K562 (cell line): ENCODE data around the gene NFIC. TPM values are rescaled to one million over a fixed set of nuclear protein-coding genes. Genes with fewer than 3 reads are reported as not detected.

Experiments
- FOS ChIP-seq: IDR thresholded peaks from 3 replicates; pipeline ENCODE4 v1.6.1; 2011; ENCODE audit not compliant: insufficient read length; ENCODE audit errors: extremely low read depth
- GABPB2 ChIP-seq: fragments of 250-450 bp; sonication (Bioruptor Pico); conservative IDR thresholded peaks from 2 replicates; pipeline ENCODE4 v1.5.1; 2021; ENCODE audit warnings: mild to moderate bottlenecking
- KLF6 ChIP-seq: fragments of 250-450 bp; sonication (Bioruptor Pico); IDR thresholded peaks from 2 replicates; pipeline ENCODE4 v1.4.0; 2020; ENCODE audit warnings: mild to moderate bottlenecking, moderate library complexity, borderline replicate concordance
- LCOR ChIP-seq: sonication (generic); formaldehyde crosslinking; IDR thresholded peaks from 2 replicates; pipeline ENCODE4 v1.8.0; 2022; ENCODE audit warnings: mild to moderate bottlenecking, missing genetic modification reagents
- PHF21A ChIP-seq: fragments of 450-650 bp; IDR thresholded peaks from 2 replicates; pipeline ENCODE4 v1.6.1; 2017; ENCODE audit warnings: low read depth, borderline replicate concordance
- RUNX1 ChIP-seq: sonication (generic); IDR thresholded peaks from 2 replicates; pipeline ENCODE4 v1.6.1; 2016; ENCODE audit warnings: antibody characterized with exemption, low read depth
- TEAD4 ChIP-seq, 2 experiments: sonication (generic) in 1 of 2; formaldehyde crosslinking in 1 of 2; IDR thresholded peaks; 2 replicates each; pipeline versions ENCODE4 v1.6.1 to v1.8.0; 2012 to 2022; ENCODE audit warnings: borderline replicate concordance in 1 of 2, inconsistent platforms in 1 of 2, low read length in 1 of 2, mild to moderate bottlenecking in 1 of 2, missing genetic modification reagents in 1 of 2
- TRIM24 ChIP-seq, 2 experiments: fragments of 450-650 bp; IDR thresholded peaks; 2 replicates each; pipeline ENCODE4 v1.6.1; 2016
- YBX1 ChIP-seq: fragments of 450-650 bp; IDR thresholded peaks from 2 replicates; pipeline ENCODE4 v1.7.1; 2016; ENCODE audit warnings: mild to moderate bottlenecking
- ZNF224 ChIP-seq: sonication (generic); formaldehyde crosslinking; IDR thresholded peaks from 2 replicates; pipeline ENCODE4 v1.8.0; 2022; ENCODE audit warnings: mild to moderate bottlenecking, missing genetic modification reagents
- ZNF77 ChIP-seq: fragments of 250-450 bp; sonication (Bioruptor Pico); IDR thresholded peaks from 2 replicates; pipeline ENCODE4 v1.5.0; 2020
- ZSCAN29 ChIP-seq: fragments of 450-650 bp; IDR thresholded peaks from 2 replicates; pipeline ENCODE4 v1.6.1; 2017
- ZZZ3 ChIP-seq: fragments of 450-650 bp; IDR thresholded peaks from 2 replicates; pipeline ENCODE4 v1.6.1; 2016; ENCODE audit warnings: antibody characterized with exemption, mild to moderate bottlenecking, moderate library complexity
- polyA plus RNA-seq, 8 experiments: library from polyadenylated mRNA; depleted of rRNA in 4 of 8; stranded (reverse) in 5 of 8; unstranded in 3 of 8; fragments of >200 nt; fragmentation: Nextera tagmentation in 2 of 8; fragmentation: Illumina TruSeq in 1 of 8; extraction: Ambion mirVana in 2 of 8; extraction: Trizol in 1 of 8; gene quantifications; 2 replicates each; pipeline versions ENCODE4 v1.2.1 to v1.2.3, GENCODE V29; 2011 to 2014; ENCODE audit warnings: inconsistent platforms in 1 of 8, missing spikeins in 1 of 8
- total RNA-seq, 7 experiments: library from RNA; depleted of rRNA in 6 of 7; stranded (reverse); fragments of >200 nt in 6 of 7; fragmentation: Illumina TruSeq in 2 of 7; extraction: Trizol in 2 of 7; gene quantifications; 2 replicates each; pipeline versions ENCODE4 v1.2.1 to v1.2.3, GENCODE V29; 2011 to 2021; ENCODE audit warnings: low replicate concordance in 1 of 7
- TF ChIP-seq, protein P1 (sequence below): IDR thresholded peaks from 3 replicates; pipeline ENCODE4 v1.6.1; 2011; ENCODE audit warnings: borderline replicate concordance, mild to moderate bottlenecking, moderate library complexity; ENCODE audit not compliant: insufficient read length; ENCODE audit errors: extremely low read depth
- TF ChIP-seq, protein P2 (sequence below): fragments of 250-450 bp; sonication (Bioruptor Pico); IDR thresholded peaks from 2 replicates; pipeline ENCODE4 v1.9.0; 2021; ENCODE audit warnings: mild to moderate bottlenecking, inconsistent platforms
- TF ChIP-seq, protein P3 (sequence below): sonication (generic); formaldehyde crosslinking; IDR thresholded peaks from 2 replicates; pipeline ENCODE4 v1.8.0; 2022; ENCODE audit warnings: missing genetic modification reagents, mild to moderate bottlenecking, borderline replicate concordance
- TF ChIP-seq, protein P4 (sequence below): fragments of 450-650 bp; IDR thresholded peaks from 2 replicates; pipeline ENCODE4 v1.6.1; 2016; ENCODE audit warnings: missing biosample characterization, missing genetic modification characterization

Gene NFIC
- total and polyA plus RNA-seq, 9 of the 15 experiments (the other 6 are each of a cell fraction or from before 2014, with no cell fraction given) = 0.71 to 62.1 (median 6.9) TPM

DNA sequence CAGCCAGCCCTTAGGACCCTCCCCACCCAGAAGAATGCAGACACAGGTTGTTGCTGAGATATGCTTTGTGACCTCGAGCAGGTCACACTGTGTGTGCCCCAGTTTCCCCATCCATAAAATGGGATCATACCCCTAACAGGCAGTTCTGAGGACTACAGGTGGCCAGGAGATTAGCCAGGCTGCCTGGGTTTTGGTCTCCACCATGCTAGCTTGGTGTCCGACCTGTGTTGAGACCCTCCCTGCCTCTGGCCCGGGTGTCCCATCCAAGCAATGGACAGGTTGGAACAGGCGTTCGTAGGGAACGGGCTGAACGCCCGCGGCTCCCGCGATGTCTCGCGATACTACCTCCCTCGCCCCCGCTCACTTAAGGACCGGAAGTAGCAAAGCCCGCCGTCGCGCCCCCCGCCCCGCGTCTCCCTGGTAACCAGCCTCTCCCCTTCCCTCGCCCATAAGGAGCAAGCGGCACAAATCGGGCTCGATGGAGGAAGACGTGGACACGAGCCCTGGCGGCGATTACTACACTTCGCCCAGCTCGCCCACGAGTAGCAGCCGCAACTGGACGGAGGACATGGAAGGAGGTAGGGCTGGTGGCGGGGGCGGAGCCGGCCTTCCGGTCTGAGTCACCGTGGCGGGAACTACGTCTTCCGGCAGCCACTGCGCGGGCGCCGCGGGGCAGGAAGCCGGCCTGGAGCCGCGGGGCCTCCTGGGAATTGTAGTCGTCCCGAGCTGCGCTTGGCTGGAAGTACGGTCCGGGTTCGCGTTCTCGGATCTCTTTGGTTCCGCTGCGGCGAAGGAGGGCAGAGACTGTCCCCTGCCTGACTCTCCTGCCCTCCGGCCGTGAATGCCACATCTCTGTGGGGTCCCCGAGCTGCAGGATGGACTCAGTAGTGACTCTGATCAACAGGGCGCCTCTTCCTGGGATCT is 68.5 kb downstream of the NFIC start (continued):
- TF ChIP-seq, protein P1, sequence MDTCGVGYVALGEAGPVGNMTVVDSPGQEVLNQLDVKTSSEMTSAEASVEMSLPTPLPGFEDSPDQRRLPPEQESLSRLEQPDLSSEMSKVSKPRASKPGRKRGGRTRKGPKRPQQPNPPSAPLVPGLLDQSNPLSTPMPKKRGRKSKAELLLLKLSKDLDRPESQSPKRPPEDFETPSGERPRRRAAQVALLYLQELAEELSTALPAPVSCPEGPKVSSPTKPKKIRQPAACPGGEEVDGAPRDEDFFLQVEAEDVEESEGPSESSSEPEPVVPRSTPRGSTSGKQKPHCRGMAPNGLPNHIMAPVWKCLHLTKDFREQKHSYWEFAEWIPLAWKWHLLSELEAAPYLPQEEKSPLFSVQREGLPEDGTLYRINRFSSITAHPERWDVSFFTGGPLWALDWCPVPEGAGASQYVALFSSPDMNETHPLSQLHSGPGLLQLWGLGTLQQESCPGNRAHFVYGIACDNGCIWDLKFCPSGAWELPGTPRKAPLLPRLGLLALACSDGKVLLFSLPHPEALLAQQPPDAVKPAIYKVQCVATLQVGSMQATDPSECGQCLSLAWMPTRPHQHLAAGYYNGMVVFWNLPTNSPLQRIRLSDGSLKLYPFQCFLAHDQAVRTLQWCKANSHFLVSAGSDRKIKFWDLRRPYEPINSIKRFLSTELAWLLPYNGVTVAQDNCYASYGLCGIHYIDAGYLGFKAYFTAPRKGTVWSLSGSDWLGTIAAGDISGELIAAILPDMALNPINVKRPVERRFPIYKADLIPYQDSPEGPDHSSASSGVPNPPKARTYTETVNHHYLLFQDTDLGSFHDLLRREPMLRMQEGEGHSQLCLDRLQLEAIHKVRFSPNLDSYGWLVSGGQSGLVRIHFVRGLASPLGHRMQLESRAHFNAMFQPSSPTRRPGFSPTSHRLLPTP = no peak
- TF ChIP-seq ZNF77 (CRISPR knock-in tag) (no peak), YBX1 (no peak), FOS (no peak), PHF21A (no peak), LCOR (CRISPR knock-in tag) (peak; percentile 89; the same call in 1 of the 2 replicates), KLF6 (CRISPR knock-in tag) (peak; percentile 57; the same call in 1 of the 2 replicates), RUNX1 (no peak), GABPB2 (CRISPR knock-in tag) (no peak), ZNF224 (no peak), ZZZ3 (no peak), ZSCAN29 (no peak), TEAD4 (IDR thresholded peaks at IDR 0.05; ENCODE audit: low read length) (no peak; the same call in 1 of the 2 replicates), TEAD4 (CRISPR knock-in tag; IDR thresholded peaks at IDR 0.05; ENCODE audit: borderline replicate concordance) (no peak), TRIM24 (IDR thresholded peaks at IDR 0.05) (peak in 1 of 2 experiments; percentile 95; a peak in 2 of 4 replicates)
- TF ChIP-seq, protein P2, sequence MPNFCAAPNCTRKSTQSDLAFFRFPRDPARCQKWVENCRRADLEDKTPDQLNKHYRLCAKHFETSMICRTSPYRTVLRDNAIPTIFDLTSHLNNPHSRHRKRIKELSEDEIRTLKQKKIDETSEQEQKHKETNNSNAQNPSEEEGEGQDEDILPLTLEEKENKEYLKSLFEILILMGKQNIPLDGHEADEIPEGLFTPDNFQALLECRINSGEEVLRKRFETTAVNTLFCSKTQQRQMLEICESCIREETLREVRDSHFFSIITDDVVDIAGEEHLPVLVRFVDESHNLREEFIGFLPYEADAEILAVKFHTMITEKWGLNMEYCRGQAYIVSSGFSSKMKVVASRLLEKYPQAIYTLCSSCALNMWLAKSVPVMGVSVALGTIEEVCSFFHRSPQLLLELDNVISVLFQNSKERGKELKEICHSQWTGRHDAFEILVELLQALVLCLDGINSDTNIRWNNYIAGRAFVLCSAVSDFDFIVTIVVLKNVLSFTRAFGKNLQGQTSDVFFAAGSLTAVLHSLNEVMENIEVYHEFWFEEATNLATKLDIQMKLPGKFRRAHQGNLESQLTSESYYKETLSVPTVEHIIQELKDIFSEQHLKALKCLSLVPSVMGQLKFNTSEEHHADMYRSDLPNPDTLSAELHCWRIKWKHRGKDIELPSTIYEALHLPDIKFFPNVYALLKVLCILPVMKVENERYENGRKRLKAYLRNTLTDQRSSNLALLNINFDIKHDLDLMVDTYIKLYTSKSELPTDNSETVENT = no peak
- TF ChIP-seq, protein P3, sequence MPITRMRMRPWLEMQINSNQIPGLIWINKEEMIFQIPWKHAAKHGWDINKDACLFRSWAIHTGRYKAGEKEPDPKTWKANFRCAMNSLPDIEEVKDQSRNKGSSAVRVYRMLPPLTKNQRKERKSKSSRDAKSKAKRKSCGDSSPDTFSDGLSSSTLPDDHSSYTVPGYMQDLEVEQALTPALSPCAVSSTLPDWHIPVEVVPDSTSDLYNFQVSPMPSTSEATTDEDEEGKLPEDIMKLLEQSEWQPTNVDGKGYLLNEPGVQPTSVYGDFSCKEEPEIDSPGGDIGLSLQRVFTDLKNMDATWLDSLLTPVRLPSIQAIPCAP (CRISPR knock-in tag) = no peak
- TF ChIP-seq, protein P4, sequence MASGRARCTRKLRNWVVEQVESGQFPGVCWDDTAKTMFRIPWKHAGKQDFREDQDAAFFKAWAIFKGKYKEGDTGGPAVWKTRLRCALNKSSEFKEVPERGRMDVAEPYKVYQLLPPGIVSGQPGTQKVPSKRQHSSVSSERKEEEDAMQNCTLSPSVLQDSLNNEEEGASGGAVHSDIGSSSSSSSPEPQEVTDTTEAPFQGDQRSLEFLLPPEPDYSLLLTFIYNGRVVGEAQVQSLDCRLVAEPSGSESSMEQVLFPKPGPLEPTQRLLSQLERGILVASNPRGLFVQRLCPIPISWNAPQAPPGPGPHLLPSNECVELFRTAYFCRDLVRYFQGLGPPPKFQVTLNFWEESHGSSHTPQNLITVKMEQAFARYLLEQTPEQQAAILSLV (tag) = no peak
